ENCODE data around the gene LRCH3. TPM values are rescaled to one million over a fixed set of nuclear protein-coding genes. Genes with fewer than 3 reads are reported as not detected.

The LRCH3 gene
- total and polyA plus RNA-seq, 2 of the 13 experiments (the other 11 are each of a cell fraction or from before 2014, with no cell fraction given): 25.5 to 103 TPM

GRCh38 chr3:197906023-197906849 is 115.2 kb downstream of the LRCH3 start:
- no peaks in the 10 kb centered on the region for H3K9me3 ChIP-seq (ENCODE audit: low read length)
- no peaks in the 10 kb centered on the region for H3K36me3 ChIP-seq (replicated peaks in 1 of 2; ENCODE audit: control insufficient read depth in 1 of 2, insufficient read depth in 2 of 2, low read length in 2 of 2)
- no peak overlapping the region for H3K27ac ChIP-seq (ENCODE audit: extremely low read length, insufficient read depth, low read length)
- intact Hi-C loops (cut with micrococcal nuclease; ENCODE audit: unreplicated experiment): loop anchor here (1.0 to 10.0 kb wide), 3 partner anchors 37 to 241 kb away; no protein-coding TSS in a partner anchor
- in situ Hi-C loops (cut with HindIII; ENCODE audit: extremely low pct_ligation_motif_present, low pct_unique_long_range_greater_than_20kb): loop anchor here (5.0 kb wide), 1 partner anchor 36 kb away; no protein-coding TSS in a partner anchor
- FAIRE-seq (peak; percentile 81), DNase-seq (ENCODE audit: low spot score) (peak; percentile 83), ATAC-seq (peak; percentile 100)
- WGBS (ENCODE audit: low lambda C conversion rate): 11% methylated on average over 17 of the region's 17 CpGs
- no peaks in the 10 kb centered on the region for H4K20me1 ChIP-seq (ENCODE audit: insufficient read depth, low read length)
- H3K4me2 ChIP-seq (ENCODE audit: low read depth, low read length): peak overlapping the region; percentile 49; the same call in 1 of the 2 replicates
- CTCF ChIA-PET (ENCODE audit: low intra/inter-chr PET ratio, low total read pairs): interaction anchor here (1.0 to 2.1 kb wide), 3 partner anchors 36 to 174 kb away, joined by 3 to 29 read pairs (median 3); no protein-coding TSS in a partner anchor
- no TSS peak for BruUV-seq (replicated peaks)
- no peak overlapping the region for H2AFZ ChIP-seq (ENCODE audit: low read length)
- H3K4me3 ChIP-seq (replicated peaks in 1 of 3; ENCODE audit: insufficient read depth in 1 of 3, low read depth in 2 of 3, low read length in 3 of 3): no peak overlapping the region
- no peaks in the 10 kb centered on the region for H3K79me2 ChIP-seq (ENCODE audit: insufficient read depth, low read length)
- POLR2A ChIA-PET: no interaction called here
- no peaks in the 10 kb centered on the region for H3K4me1 ChIP-seq (ENCODE audit: insufficient read depth, low read length)
- no peak overlapping the region for H3K9ac ChIP-seq (ENCODE audit: insufficient read depth, low read depth, low read length)
- no peaks in the 10 kb centered on the region for H3K27me3 ChIP-seq (ENCODE audit: control insufficient read depth in 1 of 2, insufficient read depth in 2 of 2, low read length in 2 of 2)
- TF ChIP-seq ATF3 (CRISPR knock-in tag; IDR thresholded peaks at IDR 0.05) (no peak), ZNF121 (CRISPR knock-in tag; IDR thresholded peaks at IDR 0.05) (peak; percentile 19; the same call in 1 of the 2 replicates), ZNF331 (CRISPR knock-in tag; IDR thresholded peaks at IDR 0.05) (0 out of 2 replicates have a peak, but pooled peaks have one; percentile 36), HOXA3 (CRISPR knock-in tag; IDR thresholded peaks at IDR 0.05) (peak; percentile 37; the same call in 1 of the 2 replicates), ELF3 (CRISPR knock-in tag; IDR thresholded peaks at IDR 0.05) (no peak), RXRA (CRISPR knock-in tag; IDR thresholded peaks at IDR 0.05) (peak; percentile 42; the same call in 1 of the 2 replicates), KDM3A (CRISPR knock-in tag; IDR thresholded peaks at IDR 0.05; ENCODE audit: low read depth) (0 out of 2 replicates have a peak, but pooled peaks have one; percentile 40), POLR2AphosphoS5 (IDR thresholded peaks at IDR 0.05; ENCODE audit: low read depth, low read length) (no peak), ZNF589 (CRISPR knock-in tag; conservative IDR thresholded peaks at IDR 0.05) (no peak), ZNF251 (CRISPR knock-in tag; IDR thresholded peaks at IDR 0.05) (no peak), MNT (IDR thresholded peaks at IDR 0.05) (no peak), CENPX (CRISPR knock-in tag; IDR thresholded peaks at IDR 0.05) (no peak), ZNF335 (CRISPR knock-in tag; IDR thresholded peaks at IDR 0.05) (peak; percentile 74), ZNF75D (CRISPR knock-in tag; IDR thresholded peaks at IDR 0.05; ENCODE audit: borderline replicate concordance) (no peak), ZNF550 (CRISPR knock-in tag; IDR thresholded peaks at IDR 0.05; ENCODE audit: borderline replicate concordance) (no peak), RFX3 (CRISPR knock-in tag; IDR thresholded peaks at IDR 0.05) (no peak), ZNF614 (CRISPR knock-in tag; IDR thresholded peaks at IDR 0.05; ENCODE audit: borderline replicate concordance) (0 out of 2 replicates have a peak, but pooled peaks have one; percentile 58), FOXO1 (CRISPR knock-in tag; IDR thresholded peaks at IDR 0.05) (0 out of 2 replicates have a peak, but pooled peaks have one; percentile 9), ZNF350 (CRISPR knock-in tag; IDR thresholded peaks at IDR 0.05; ENCODE audit: borderline replicate concordance, low read depth) (no peak), ZSCAN9 (CRISPR knock-in tag; IDR thresholded peaks at IDR 0.05; ENCODE audit: borderline replicate concordance) (no peak), THAP11 (CRISPR knock-in tag; IDR thresholded peaks at IDR 0.05) (peak; percentile 43; the same call in 1 of the 2 replicates), ZNF235 (CRISPR knock-in tag; IDR thresholded peaks at IDR 0.05; ENCODE audit: borderline replicate concordance) (no peak), PBX2 (CRISPR knock-in tag; IDR thresholded peaks at IDR 0.05) (no peak)
